CD4-positive, CD25-positive, alpha-beta regulatory T cell (primary cell): Measurements from ENCODE around the gene DIP2B. TPM values are rescaled to one million over a fixed set of nuclear protein-coding genes. Genes with fewer than 3 reads are reported as not detected.

ENCODE experiments used
- ATAC-seq, 2 donors: fragments of 150-1000 bp; cut with Tn5 transposase; one replicate each; pipeline ENCODE4 v1.10.0; 2021; ENCODE audit warnings: low read depth in 2 of 2, moderate number of reproducible peaks in 2 of 2, moderate library complexity in 1 of 2
- DNase-seq, 3 donors: peaks; one replicate each; pipeline versions ENCODE4 v3.0.0 to v3.0.0-alpha.2; 2012 to 2022; ENCODE audit warnings: mixed read lengths in 1 of 3
- H3K27ac ChIP-seq: one replicate; pipeline ENCODE4 v1.7.0; 2013; ENCODE audit warnings: mild to moderate bottlenecking, low read length; ENCODE audit not compliant: insufficient read depth, poor library complexity, severe bottlenecking
- H3K27me3 ChIP-seq: one replicate; pipeline ENCODE4 v1.7.0; 2013; ENCODE audit warnings: low read length; ENCODE audit not compliant: control insufficient read depth, insufficient read depth
- H3K36me3 ChIP-seq: one replicate; pipeline ENCODE4 v1.7.0; 2013; ENCODE audit warnings: mild to moderate bottlenecking, low read length, moderate library complexity; ENCODE audit not compliant: control insufficient read depth, insufficient read depth
- H3K4me1 ChIP-seq: 2 replicates; pipeline ENCODE4 v1.7.0; 2013; ENCODE audit warnings: mild to moderate bottlenecking, low read length; ENCODE audit not compliant: insufficient read depth, control insufficient read depth, poor library complexity, severe bottlenecking
- H3K4me3 ChIP-seq: one replicate; pipeline ENCODE4 v1.7.0; 2013; ENCODE audit warnings: low read depth, mild to moderate bottlenecking, low read length, moderate library complexity
- H3K9me3 ChIP-seq, 2 experiments: 1 replicate in 1 of 2; 2 replicates in 1 of 2; pipeline ENCODE4 v1.7.0; 2013; ENCODE audit warnings: low read length in 2 of 2, mild to moderate bottlenecking in 1 of 2, moderate library complexity in 1 of 2; ENCODE audit not compliant: control insufficient read depth in 2 of 2
- H3K27ac Mint-ChIP-seq, 3 donors: one replicate each; pipeline ENCODE4 v1.8.0; 2020 to 2022; ENCODE audit warnings: mild to moderate bottlenecking in 3 of 3, mixed read lengths in 3 of 3, moderate library complexity in 2 of 3
- H3K27me3 Mint-ChIP-seq: one replicate; pipeline ENCODE4 v1.8.0; 2022; ENCODE audit warnings: mild to moderate bottlenecking, mixed read lengths
- H3K36me3 Mint-ChIP-seq: one replicate; pipeline ENCODE4 v1.8.0; 2020; ENCODE audit warnings: mixed read lengths
- H3K4me1 Mint-ChIP-seq, 4 donors: one replicate each; pipeline ENCODE4 v1.8.0; 2020 to 2022; ENCODE audit warnings: mixed read lengths in 4 of 4, mild to moderate bottlenecking in 1 of 4
- H3K4me3 Mint-ChIP-seq, 4 donors: one replicate each; pipeline ENCODE4 v1.8.0; 2020 to 2022; ENCODE audit warnings: mild to moderate bottlenecking in 4 of 4, mixed read lengths in 4 of 4, moderate library complexity in 3 of 4
- H3K9me3 Mint-ChIP-seq, 7 donors: one replicate each; pipeline ENCODE4 v1.8.0; 2020 to 2022; ENCODE audit warnings: mixed read lengths in 7 of 7, mild to moderate bottlenecking in 3 of 7, moderate library complexity in 2 of 7
- polyA plus RNA-seq, 4 donors: library from polyadenylated mRNA; unstranded; fragments of 300-500 nt; fragmentation: Illumina TruSeq; gene quantifications; one replicate each; pipeline ENCODE4 v1.2.3, GENCODE V29; 2021
- total RNA-seq: library from RNA; stranded (reverse); gene quantifications from one replicate; pipeline ENCODE4 v1.2.3, GENCODE V29; 2022

Gene DIP2B
- total and polyA plus RNA-seq, 5 donors from 2014 or later = 12.2 to 47.5 (median 15.2) TPM

DNA sequence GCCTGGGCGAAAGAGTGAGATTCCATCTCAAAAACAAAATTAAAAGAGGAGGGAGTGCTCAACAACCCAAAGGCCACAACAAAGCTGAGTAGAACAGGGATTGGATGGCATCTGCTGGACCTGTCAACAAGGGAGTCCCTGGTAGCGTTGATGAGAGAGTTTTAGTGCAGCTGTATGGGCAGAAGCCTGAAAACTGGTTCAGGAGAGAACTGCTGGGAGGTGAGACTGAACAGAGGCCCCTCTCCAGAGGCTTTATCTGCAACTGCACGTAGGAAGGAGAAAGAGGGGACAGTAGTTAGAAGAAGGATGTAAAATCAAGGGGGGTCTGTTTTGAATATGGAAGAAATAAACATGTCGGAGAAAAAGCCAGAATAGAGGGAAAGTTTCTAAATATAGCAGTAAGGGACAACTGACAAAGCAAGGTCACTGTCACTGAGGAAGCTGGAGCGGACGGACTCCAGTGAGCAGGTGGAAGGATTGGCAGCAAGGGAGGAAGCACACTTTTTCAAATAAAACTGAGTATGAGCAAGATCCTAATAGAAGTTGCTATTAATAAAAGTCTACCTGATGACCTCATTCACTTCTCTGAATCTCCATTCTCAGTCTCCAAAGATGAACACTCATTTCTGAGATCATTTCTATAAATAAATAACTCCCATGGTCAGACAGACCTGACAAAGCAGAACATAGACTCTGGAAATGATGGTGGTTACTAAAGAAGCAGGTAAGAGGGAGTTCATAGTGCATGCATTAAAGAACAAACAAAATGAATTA lies 247.3 kb downstream of the DIP2B start:
- Mint-ChIP-seq H3K27me3 (no peaks in the 10 kb centered on the region), H3K4me1 (peaks cover 0 to 14% (median 2%) of the 10 kb centered on the region in 4 donors), H3K4me3 (peak overlapping the region in 2 of 4 donors; percentile 18 to 48), H3K9me3 (peaks cover 0 to 3% (median 0%) of the 10 kb centered on the region in 7 donors), H3K27ac (peak overlapping the region in 2 of 3 donors; percentile 6 to 16), H3K36me3 (peaks cover 6% of the 10 kb centered on the region)
- no peaks in the 10 kb centered on the region for H3K9me3 ChIP-seq
- no peaks in the 10 kb centered on the region for H3K4me1 ChIP-seq
- H3K27ac ChIP-seq = no peak overlapping the region
- H3K36me3 ChIP-seq = peaks cover 8% of the 10 kb centered on the region
- no peak overlapping the region for H3K4me3 ChIP-seq
- no peaks in the 10 kb centered on the region for H3K27me3 ChIP-seq
- ATAC-seq (no peak), DNase-seq (no peak)

DNA sequence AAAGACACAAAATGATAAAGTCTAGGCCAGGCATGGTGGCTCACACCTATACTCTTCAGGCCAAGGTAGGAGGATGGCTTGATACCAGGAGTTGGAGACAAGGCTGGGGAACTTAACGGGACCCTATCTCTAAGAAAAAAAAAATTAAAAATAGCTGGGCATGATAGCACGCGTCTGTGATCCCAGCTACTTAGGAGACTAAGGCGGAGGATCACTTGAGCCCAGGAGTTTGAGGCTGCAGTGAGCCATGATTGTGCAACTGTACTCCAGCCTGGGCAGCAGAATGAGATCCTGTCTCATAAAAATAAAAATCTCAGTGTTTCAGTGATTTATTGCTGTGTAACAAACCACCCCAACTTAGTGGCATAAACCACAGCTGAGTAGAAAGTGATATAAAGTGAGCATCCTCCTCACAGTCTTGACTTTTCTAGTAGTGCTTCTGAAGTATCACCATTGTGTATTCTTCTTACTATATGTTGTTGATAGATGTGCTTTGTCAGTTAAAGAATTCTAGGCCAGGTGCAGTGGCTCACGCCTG lies 248.5 kb downstream of the DIP2B start:
- Histone ChIP-seq H3K36me3 (no peaks in the 10 kb centered on the region), H3K27ac (no peak overlapping the region), H3K4me1 (no peaks in the 10 kb centered on the region), H3K9me3 (no peaks in the 10 kb centered on the region), H3K27me3 (no peaks in the 10 kb centered on the region), H3K4me3 (no peak overlapping the region)
- Mint-ChIP-seq H3K36me3 (peaks cover 6% of the 10 kb centered on the region), H3K27ac (no peak overlapping the region), H3K4me3 (peak overlapping the region in 1 of 4 donors; percentile 85), H3K27me3 (no peaks in the 10 kb centered on the region), H3K4me1 (peaks cover 0 to 14% (median 2%) of the 10 kb centered on the region in 4 donors), H3K9me3 (peaks cover 0 to 3% (median 0%) of the 10 kb centered on the region in 7 donors)
- ATAC-seq (no peak), DNase-seq (no peak)

DNA sequence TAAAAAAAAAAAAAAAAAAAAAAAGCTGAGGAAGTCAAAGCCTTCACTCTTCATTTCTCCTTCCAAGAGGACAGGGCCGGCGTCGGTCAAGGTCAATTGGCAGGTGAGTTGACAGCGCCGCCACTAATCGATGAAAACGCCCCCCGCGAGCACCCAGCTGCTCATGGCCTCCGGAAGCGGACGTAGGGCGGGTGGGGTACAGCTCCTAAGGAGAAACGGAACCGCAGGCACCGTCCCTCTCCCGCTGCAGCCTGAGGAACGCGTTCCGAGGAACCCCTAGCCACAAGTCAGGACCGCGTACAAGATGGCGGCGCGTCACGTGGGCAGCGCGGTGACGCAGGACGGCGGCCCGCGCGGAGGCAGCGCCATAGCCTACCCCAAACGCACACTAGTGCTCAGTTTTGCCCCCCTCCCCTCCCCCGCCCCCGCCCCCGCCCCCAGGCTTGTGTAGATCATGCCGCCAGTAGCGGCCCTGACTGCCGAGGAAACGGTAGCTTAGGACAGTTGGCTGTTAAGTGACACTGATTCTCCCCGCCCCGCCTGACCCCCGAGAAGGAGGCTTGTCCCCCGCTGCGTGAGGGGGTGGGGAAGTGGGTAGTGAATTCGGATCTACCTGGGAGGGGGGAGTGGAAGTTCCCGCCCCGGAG lies 259.0 kb downstream of the DIP2B start, which contains the start of gene ATF1:
TSS of gene ATF1 (plus strand) at position 463 of the 647 bp plus-strand sequence. CDS start 16,045 bp downstream, outside the sequence.
- Histone ChIP-seq H3K4me1 (peaks cover 25% of the 10 kb centered on the region), H3K4me3 (peak within 1 kb of the TSS; percentile 94), H3K36me3 (no peaks in the 10 kb centered on the region), H3K9me3 (no peaks in the 10 kb centered on the region), H3K27ac (peak within 1 kb of the TSS; percentile 89), H3K27me3 (no peaks in the 10 kb centered on the region)
- H3K27me3 Mint-ChIP-seq = peaks cover 10% of the 10 kb centered on the region
- DNase-seq = peak; percentile 85 to 95 (median 91)
- H3K27ac Mint-ChIP-seq = peak within 1 kb of the TSS; percentile 93 to 98 (median 97)
- peaks cover 0 to 10% (median 0%) of the 10 kb centered on the region in 7 donors for H3K9me3 Mint-ChIP-seq
- no peaks in the 10 kb centered on the region for H3K36me3 Mint-ChIP-seq
- ATAC-seq = peak; percentile 82 to 86
- peaks cover 19 to 43% (median 28%) of the 10 kb centered on the region in 4 donors for H3K4me1 Mint-ChIP-seq
- peak within 1 kb of the TSS; percentile 92 to 99 (median 96) for H3K4me3 Mint-ChIP-seq

DNA sequence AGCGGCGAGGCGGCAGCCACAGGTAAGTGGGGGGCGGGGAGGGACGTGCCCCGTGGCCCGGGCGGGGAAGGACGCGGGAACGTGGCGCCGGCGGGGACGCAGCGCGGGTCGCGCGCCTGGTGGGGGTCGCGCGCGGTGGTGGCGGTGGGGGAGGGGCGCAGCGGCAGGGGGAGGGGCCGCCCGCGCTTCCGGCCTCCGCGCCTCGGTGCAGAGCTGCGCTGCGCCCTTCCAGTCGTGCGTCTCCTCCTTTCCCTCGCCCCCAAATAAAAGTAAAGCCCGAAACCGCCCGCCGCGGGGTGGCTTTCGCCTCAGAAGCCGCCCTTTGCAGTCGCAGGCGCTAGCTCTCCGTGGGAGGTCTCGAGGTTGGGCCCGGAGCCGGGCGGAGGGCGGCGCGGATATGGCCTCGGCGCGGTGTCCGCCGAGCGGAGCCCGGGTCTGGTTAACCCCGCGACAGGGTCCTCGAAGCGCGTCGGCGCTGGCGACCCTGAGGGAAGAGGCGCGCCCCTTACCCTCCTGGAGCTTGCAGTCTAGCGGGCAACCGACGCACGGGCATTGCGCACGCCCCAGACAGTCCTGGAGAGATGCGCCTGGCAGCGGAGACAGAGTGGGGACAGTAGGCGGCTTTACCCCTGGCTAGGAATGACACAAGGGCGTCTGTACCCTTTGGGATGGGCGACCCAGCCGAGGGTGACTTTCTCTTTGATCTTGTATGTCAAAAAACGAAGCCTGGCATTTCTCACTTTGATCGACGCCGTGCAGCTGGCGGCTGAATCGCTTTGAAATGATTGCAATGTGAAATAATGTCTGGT lies 259.7 kb downstream of the DIP2B start:
- peak overlapping the region; percentile 94 for H3K4me3 ChIP-seq
- Mint-ChIP-seq H3K27ac (peak overlapping the region; percentile 93 to 98 (median 97)), H3K9me3 (peaks cover 0 to 10% (median 0%) of the 10 kb centered on the region in 7 donors), H3K4me3 (peak overlapping the region; percentile 92 to 99 (median 96)), H3K27me3 (peaks cover 10% of the 10 kb centered on the region), H3K4me1 (peaks cover 19 to 48% (median 30%) of the 10 kb centered on the region in 4 donors), H3K36me3 (no peaks in the 10 kb centered on the region)
- H3K27ac ChIP-seq = peak overlapping the region; percentile 89
- DNase-seq (peak; percentile 35 to 87 (median 70)), ATAC-seq (peak; percentile 60 to 61)
- H3K36me3 ChIP-seq = no peaks in the 10 kb centered on the region
- H3K27me3 ChIP-seq = no peaks in the 10 kb centered on the region
- no peaks in the 10 kb centered on the region for H3K9me3 ChIP-seq
- peaks cover 25% of the 10 kb centered on the region for H3K4me1 ChIP-seq

DNA sequence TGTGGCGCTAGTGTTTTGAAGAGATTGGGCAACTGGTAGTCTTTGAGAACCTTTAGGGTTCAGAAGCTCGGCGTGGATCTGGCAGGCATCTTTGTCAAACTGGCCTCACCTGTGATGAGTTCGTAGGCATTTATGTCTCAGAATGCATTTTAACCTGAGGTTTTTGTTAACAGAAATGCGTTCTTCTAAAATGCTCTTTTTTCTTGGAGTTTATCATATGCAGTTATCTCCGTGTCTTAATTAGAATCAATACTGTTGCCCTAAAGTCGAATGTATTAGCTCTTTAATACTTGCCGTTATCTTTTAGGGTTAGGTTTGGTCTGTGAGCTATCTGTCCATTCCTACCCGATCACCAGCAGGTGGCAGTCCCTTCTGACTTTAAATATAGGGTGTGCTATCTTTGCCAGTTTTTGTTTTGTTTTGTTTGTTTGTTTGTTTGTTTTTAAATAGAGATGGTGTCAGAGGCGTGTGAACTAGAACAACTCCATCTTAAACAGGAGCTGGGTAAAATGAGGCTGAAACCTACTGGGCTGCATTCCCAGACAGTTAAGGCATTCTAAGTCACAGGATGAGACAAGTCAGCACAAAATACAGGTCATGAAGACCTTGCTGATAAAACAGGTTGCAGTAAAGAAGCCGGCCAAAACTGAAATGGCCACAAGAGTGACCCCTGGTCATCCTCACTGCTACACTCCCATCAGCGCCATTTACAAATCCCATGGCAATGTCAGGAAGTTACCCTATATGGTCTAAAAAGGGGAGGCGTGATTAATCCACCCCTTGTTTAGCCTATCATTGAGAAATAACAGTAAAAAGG lies 260.5 kb downstream of the DIP2B start:
- ATAC-seq (peak; percentile 28 to 35), DNase-seq (peak; percentile 43 to 82 (median 73))
- H3K9me3 ChIP-seq = no peaks in the 10 kb centered on the region

DNA sequence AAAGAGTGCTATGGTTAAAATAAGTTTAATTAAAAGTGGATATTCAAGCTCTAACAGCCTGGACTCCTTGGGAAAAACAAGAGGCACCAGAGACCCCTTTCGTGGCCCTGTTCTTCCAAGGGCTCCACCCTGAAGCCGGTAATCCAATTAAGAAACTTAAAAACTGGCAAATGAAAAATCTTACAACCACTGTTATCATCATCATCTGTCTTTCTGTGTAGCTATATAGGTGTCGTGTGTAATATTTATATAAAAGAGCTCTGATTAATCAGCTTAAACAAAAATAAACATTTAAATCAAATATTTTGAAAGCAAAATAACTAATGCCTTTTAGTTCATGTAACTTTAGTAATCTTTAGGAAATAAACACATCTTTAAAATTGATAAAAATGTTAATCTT lies 263.6 kb downstream of the DIP2B start:
- Histone ChIP-seq H3K36me3 (peaks cover 19% of the 10 kb centered on the region), H3K27me3 (no peaks in the 10 kb centered on the region), H3K27ac (no peak overlapping the region), H3K4me1 (peaks cover 19% of the 10 kb centered on the region), H3K9me3 (no peaks in the 10 kb centered on the region), H3K4me3 (no peak overlapping the region)
- no peak overlapping the region for H3K4me3 Mint-ChIP-seq
- no peak overlapping the region for H3K27ac Mint-ChIP-seq
- peaks cover 17 to 56% (median 33%) of the 10 kb centered on the region in 4 donors for H3K4me1 Mint-ChIP-seq
- ATAC-seq = no peak
- H3K27me3 Mint-ChIP-seq = peaks cover 8% of the 10 kb centered on the region
- peaks cover 22% of the 10 kb centered on the region for H3K36me3 Mint-ChIP-seq
- H3K9me3 Mint-ChIP-seq = peaks cover 0 to 5% (median 0%) of the 10 kb centered on the region in 7 donors
- no peak for DNase-seq

More for the DNA sequence above, 260.5 kb downstream of the DIP2B start:
- Mint-ChIP-seq H3K9me3 (peaks cover 0 to 10% (median 0%) of the 10 kb centered on the region in 7 donors), H3K27ac (peak overlapping the region; percentile 93 to 97 (median 93)), H3K4me1 (peaks cover 19 to 50% (median 30%) of the 10 kb centered on the region in 4 donors), H3K36me3 (peaks cover under 1% of the 10 kb centered on the region), H3K27me3 (peaks cover 10% of the 10 kb centered on the region), H3K4me3 (peak overlapping the region; percentile 86 to 96 (median 92))
- Histone ChIP-seq H3K4me1 (peaks cover 25% of the 10 kb centered on the region), H3K27ac (peak overlapping the region; percentile 89), H3K36me3 (peaks cover 3% of the 10 kb centered on the region), H3K27me3 (no peaks in the 10 kb centered on the region), H3K4me3 (peak overlapping the region; percentile 94)
